ENCODE data around the gene ZNF275. TPM values are rescaled to one million over a fixed set of nuclear protein-coding genes. Genes with fewer than 3 reads are reported as not detected.
"Not testable (repeated sequence)": the region's sequence is repeated elsewhere in the genome, so short reads cannot be mapped to it uniquely, and the experiment has no call there.

The ZNF275 gene
- total RNA-seq, 1 donor from 2014 or later = 7.5 TPM

- Histone ChIP-seq H3K36me3 (no peaks in the 10 kb centered on the region), H3K4me2 (no peak overlapping the region), H3K9ac (no peak overlapping the region), H3K79me2 (ENCODE audit: low read depth) (no peaks in the 10 kb centered on the region), H3K9me3 (ENCODE audit: low read depth) (no peaks in the 10 kb centered on the region), H3K4me3 (no peak overlapping the region), H3F3A (ENCODE audit: low read depth) (peaks cover 12% of the 10 kb centered on the region), H4K20me1 (ENCODE audit: low read depth) (no peaks in the 10 kb centered on the region), H3K27me3 (no peaks in the 10 kb centered on the region), H2AFZ (replicated peaks) (no peak overlapping the region), H3K4me1 (no peaks in the 10 kb centered on the region), H3K27ac (no peak overlapping the region)
- Mint-ChIP-seq H3K9me3 (peaks cover 12% of the 10 kb centered on the region), H3K36me3 (no peaks in the 10 kb centered on the region), H3K27ac (no peak overlapping the region), H3K4me3 (no peak overlapping the region), H3K27me3 (ENCODE audit: insufficient read depth, low read depth) (peaks cover 13% of the 10 kb centered on the region), H3K4me1 (no peaks in the 10 kb centered on the region)
- no peak for TF ChIP-seq EZH2phosphoT487 (IDR thresholded peaks at IDR 0.05)
- TF ChIP-seq EZH2 (IDR thresholded peaks at IDR 0.05) = no peak
- no peak for TF ChIP-seq CTCF (IDR thresholded peaks at IDR 0.05)
- no peak for DNase-seq (ENCODE audit: low spot score)
Measured at GRCh38 chrX:153382563-153383482, 48.9 kb downstream of the ZNF275 start.

GRCh38 chrX:153384390-153384789 is 50.4 kb downstream of the ZNF275 start:
- Mint-ChIP-seq H3K9me3 (peaks cover 6% of the 10 kb centered on the region), H3K27me3 (ENCODE audit: insufficient read depth, low read depth) (peaks cover 11% of the 10 kb centered on the region), H3K36me3 (no peaks in the 10 kb centered on the region), H3K27ac (no peak overlapping the region), H3K4me3 (no peak overlapping the region), H3K4me1 (no peaks in the 10 kb centered on the region)
- no peak for DNase-seq (ENCODE audit: low spot score)
- Histone ChIP-seq H3K4me1 (no peaks in the 10 kb centered on the region), H3K27ac (no peak overlapping the region), H2AFZ (replicated peaks) (no peak overlapping the region), H4K20me1 (ENCODE audit: low read depth) (no peaks in the 10 kb centered on the region), H3K9ac (no peak overlapping the region), H3K4me2 (no peak overlapping the region), H3F3A (ENCODE audit: low read depth) (peaks cover 12% of the 10 kb centered on the region), H3K79me2 (ENCODE audit: low read depth) (no peaks in the 10 kb centered on the region), H3K36me3 (no peaks in the 10 kb centered on the region), H3K4me3 (no peak overlapping the region), H3K9me3 (ENCODE audit: low read depth) (no peaks in the 10 kb centered on the region), H3K27me3 (no peaks in the 10 kb centered on the region)
- TF ChIP-seq CTCF (IDR thresholded peaks at IDR 0.05) (no peak), EZH2phosphoT487 (IDR thresholded peaks at IDR 0.05) (no peak), EZH2 (IDR thresholded peaks at IDR 0.05) (no peak)

- H3K79me2 ChIP-seq (ENCODE audit: low read depth); DNase-seq (ENCODE audit: low spot score); H3K27ac ChIP-seq; H4K20me1 ChIP-seq (ENCODE audit: low read depth); H3K4me1 ChIP-seq; H3K36me3 ChIP-seq; H3K4me3 ChIP-seq; H3K4me3 Mint-ChIP-seq; H3K4me2 ChIP-seq; H2AFZ ChIP-seq (replicated peaks); H3K9ac ChIP-seq; H3K27me3 ChIP-seq; H3K27ac Mint-ChIP-seq; H3K4me1 Mint-ChIP-seq; H3K36me3 Mint-ChIP-seq; H3K9me3 ChIP-seq (ENCODE audit: low read depth); H3K9me3 Mint-ChIP-seq: not testable (repeated sequence)
- H3F3A ChIP-seq (ENCODE audit: low read depth) = peaks cover 12% of the 10 kb centered on the region
- H3K27me3 Mint-ChIP-seq (ENCODE audit: insufficient read depth, low read depth) = peaks cover 11% of the 10 kb centered on the region
Measured at GRCh38 chrX:153384973-153385372, 51.0 kb downstream of the ZNF275 start.

GRCh38 chrX:153386097-153386496 is 52.1 kb downstream of the ZNF275 start:
- Histone ChIP-seq H3K9ac (no peak overlapping the region), H3F3A (ENCODE audit: low read depth) (peaks cover 12% of the 10 kb centered on the region), H3K27ac (no peak overlapping the region), H3K36me3 (no peaks in the 10 kb centered on the region), H2AFZ (replicated peaks) (no peak overlapping the region), H3K4me1 (no peaks in the 10 kb centered on the region), H3K4me2 (no peak overlapping the region), H3K27me3 (no peaks in the 10 kb centered on the region), H3K79me2 (ENCODE audit: low read depth) (no peaks in the 10 kb centered on the region), H3K9me3 (ENCODE audit: low read depth) (no peaks in the 10 kb centered on the region), H3K4me3 (no peak overlapping the region), H4K20me1 (ENCODE audit: low read depth) (no peaks in the 10 kb centered on the region)
- no peak for DNase-seq (ENCODE audit: low spot score)
- H3K9me3 Mint-ChIP-seq = peaks cover 3% of the 10 kb centered on the region
- peaks cover 6% of the 10 kb centered on the region for H3K27me3 Mint-ChIP-seq (ENCODE audit: insufficient read depth, low read depth)
- H3K4me1 Mint-ChIP-seq = no peaks in the 10 kb centered on the region
- no peak overlapping the region for H3K27ac Mint-ChIP-seq
- no peak for TF ChIP-seq CTCF (IDR thresholded peaks at IDR 0.05)
- no peak overlapping the region for H3K4me3 Mint-ChIP-seq
- no peaks in the 10 kb centered on the region for H3K36me3 Mint-ChIP-seq
